IMR-90 (cell line): ENCODE results near the gene AP4B1. TPM values are rescaled to one million over a fixed set of nuclear protein-coding genes. Genes with fewer than 3 reads are reported as not detected.

Source experiments
- ATAC-seq: fragments of 200-7000 bp; cut with Tn5 transposase; 2 replicates; pipeline ENCODE4 v1.9.1; 2020; ENCODE audit warnings: low read depth, mild to moderate bottlenecking, moderate library complexity
- BruUV-seq: library from RNA; stranded (reverse); fragments of 400-500 nt; replicated peaks from 2 replicates; lab custom pipeline; 2021; lab: Mats Ljungman, UMichigan
- CTCF ChIA-PET: fragments of 300-600 bp; formaldehyde crosslinking; extraction: SDS; loops from one replicate; lab custom pipeline; 2021; ENCODE audit warnings: antibody characterized with exemption; lab: Yijun Ruan, JAX
- POLR2A ChIA-PET: fragments of 300-600 bp; sonication (Branson Sonifier 250); formaldehyde crosslinking; loops from one replicate; lab custom pipeline; 2022; ENCODE audit warnings: antibody characterized with exemption; ENCODE audit not compliant: unreplicated experiment; lab: Charles Lee
- DNase-seq: peaks from one replicate; pipeline ENCODE4 v3.0.0; 2013
- H2AFZ ChIP-seq: replicated peaks from 2 replicates; pipeline ENCODE3; 2013; ENCODE audit warnings: low read length, mild to moderate bottlenecking; ENCODE audit not compliant: poor library complexity
- H2AK5ac ChIP-seq: 2 replicates; pipeline ENCODE4 v1.6.1; 2013; ENCODE audit warnings: low read depth, low read length, inconsistent platforms
- H2AK9ac ChIP-seq: replicated peaks from 2 replicates; pipeline ENCODE3; 2013; ENCODE audit warnings: mild to moderate bottlenecking, low read depth, low read length, moderate library complexity; ENCODE audit not compliant: poor library complexity
- H2BK120ac ChIP-seq: 2 replicates; pipeline ENCODE4 v1.6.1; 2013; ENCODE audit warnings: low read depth, low read length, inconsistent platforms
- H2BK15ac ChIP-seq: 3 replicates; pipeline ENCODE4 v1.6.1; 2013; ENCODE audit warnings: low read depth, low read length, inconsistent platforms
- H2BK20ac ChIP-seq: 2 replicates; pipeline ENCODE4 v1.6.1; 2013; ENCODE audit warnings: low read depth, mild to moderate bottlenecking, inconsistent platforms, low read length, moderate library complexity
- H2BK5ac ChIP-seq: 2 replicates; pipeline ENCODE4 v1.6.1; 2013; ENCODE audit warnings: mild to moderate bottlenecking, low read depth, low read length, inconsistent platforms; ENCODE audit not compliant: poor library complexity, severe bottlenecking
- H3K14ac ChIP-seq: replicated peaks from 2 replicates; pipeline ENCODE4 v1.6.1; 2013; ENCODE audit warnings: low read depth, low read length, inconsistent platforms
- H3K18ac ChIP-seq: 2 replicates; pipeline ENCODE4 v1.6.1; 2013; ENCODE audit warnings: low read depth, low read length, control low read depth
- H3K23ac ChIP-seq: 2 replicates; pipeline ENCODE4 v1.6.1; 2013; ENCODE audit warnings: low read depth, low read length, inconsistent platforms
- H3K27ac ChIP-seq: 2 replicates; pipeline ENCODE4 v1.5.1; 2013; ENCODE audit warnings: mild to moderate bottlenecking, control low read depth, low read length; ENCODE audit not compliant: insufficient read depth
- H3K27me3 ChIP-seq: 2 replicates; pipeline ENCODE4 v1.6.1; 2013; ENCODE audit warnings: low read length; ENCODE audit not compliant: control insufficient read depth, insufficient read depth
- H3K36me3 ChIP-seq: 2 replicates; pipeline ENCODE4 v1.6.1; 2013; ENCODE audit warnings: low read length, mixed read lengths; ENCODE audit not compliant: control insufficient read depth, insufficient read depth
- H3K4ac ChIP-seq: 2 replicates; pipeline ENCODE4 v1.6.1; 2013; ENCODE audit warnings: low read depth, low read length, inconsistent platforms
- H3K4me1 ChIP-seq: 2 replicates; pipeline ENCODE4 v1.6.1; 2013; ENCODE audit warnings: low read length, mixed read lengths; ENCODE audit not compliant: control insufficient read depth, insufficient read depth
- H3K4me2 ChIP-seq: 2 replicates; pipeline ENCODE4 v1.6.1; 2013; ENCODE audit warnings: low read depth, mild to moderate bottlenecking, control low read depth, low read length, moderate library complexity
- H3K4me3 ChIP-seq: 2 replicates; pipeline ENCODE4 v1.5.1; 2013; ENCODE audit warnings: low read depth, mild to moderate bottlenecking, control low read depth, low read length, moderate library complexity; ENCODE audit not compliant: insufficient read depth
- H3K56ac ChIP-seq: 2 replicates; pipeline ENCODE4 v1.6.1; 2013; ENCODE audit warnings: low read length, inconsistent platforms; ENCODE audit not compliant: insufficient read depth; ENCODE audit errors: extremely low read depth
- H3K79me1 ChIP-seq, 2 experiments: 2 replicates each; pipeline ENCODE4 v1.6.1; 2013; ENCODE audit warnings: low read length in 2 of 2, inconsistent platforms in 1 of 2, low read depth in 1 of 2
- H3K9ac ChIP-seq: 2 replicates; pipeline ENCODE4 v1.6.1; 2013; ENCODE audit warnings: low read depth, low read length, control low read depth
- H3K9me1 ChIP-seq: 2 replicates; pipeline ENCODE4 v1.6.1; 2013; ENCODE audit warnings: low read length, inconsistent platforms; ENCODE audit not compliant: insufficient read depth
- H3K9me3 ChIP-seq: 2 replicates; pipeline ENCODE4 v1.6.1; 2013; ENCODE audit warnings: low read length; ENCODE audit not compliant: control insufficient read depth, insufficient read depth
- H4K20me1 ChIP-seq: 2 replicates; pipeline ENCODE4 v1.6.1; 2013; ENCODE audit warnings: low read length, inconsistent platforms; ENCODE audit not compliant: insufficient read depth
- H4K5ac ChIP-seq: 2 replicates; pipeline ENCODE4 v1.6.1; 2013; ENCODE audit warnings: mild to moderate bottlenecking, low read depth, low read length, control low read depth
- H4K8ac ChIP-seq, 2 experiments: 2 replicates each; pipeline ENCODE4 v1.6.1; 2013; ENCODE audit warnings: low read depth in 2 of 2, low read length in 2 of 2, control low read depth in 1 of 2, inconsistent platforms in 1 of 2
- H4K91ac ChIP-seq: 2 replicates; pipeline ENCODE4 v1.6.1; 2013; ENCODE audit warnings: low read depth, low read length, inconsistent platforms; ENCODE audit not compliant: insufficient read depth
- BHLHE40 ChIP-seq: fragments of 150-350 bp; IDR thresholded peaks from 2 replicates; pipeline ENCODE4 v1.6.1; 2016; ENCODE audit warnings: mild to moderate bottlenecking, low read depth, low read length
- CEBPB ChIP-seq: IDR thresholded peaks from 2 replicates; pipeline ENCODE4 v1.6.1; 2012; ENCODE audit warnings: low read depth, low read length, improper control_type of control experiment
- CHD1 ChIP-seq: IDR thresholded peaks from 2 replicates; pipeline ENCODE4 v1.6.1; 2012; ENCODE audit warnings: low read depth, low read length, improper control_type of control experiment
- CTCF ChIP-seq: conservative IDR thresholded peaks from 2 replicates; pipeline ENCODE4 v1.5.1; 2012; ENCODE audit warnings: mild to moderate bottlenecking, low read depth, low read length, improper control_type of control experiment
- ELK1 ChIP-seq: fragments of 150-350 bp; IDR thresholded peaks from 2 replicates; pipeline ENCODE4 v1.6.1; 2016; ENCODE audit warnings: low read depth, mild to moderate bottlenecking, low read length, moderate library complexity, borderline replicate concordance
- FOS ChIP-seq: fragments of 150-350 bp; IDR thresholded peaks from 2 replicates; pipeline ENCODE4 v1.6.1; 2016; ENCODE audit warnings: low read depth, low read length
- MAFK ChIP-seq: IDR thresholded peaks from 2 replicates; pipeline ENCODE4 v1.6.1; 2012; ENCODE audit warnings: low read depth, low read length, improper control_type of control experiment
- MAZ ChIP-seq: IDR thresholded peaks from 2 replicates; pipeline ENCODE4 v1.6.1; 2012; ENCODE audit warnings: low read depth, mild to moderate bottlenecking, low read length, improper control_type of control experiment, moderate library complexity, borderline replicate concordance
- MXI1 ChIP-seq: IDR thresholded peaks from 2 replicates; pipeline ENCODE4 v1.6.1; 2012; ENCODE audit warnings: low read depth, mild to moderate bottlenecking, low read length, moderate library complexity, borderline replicate concordance
- NFE2L2 ChIP-seq: fragments of 150-350 bp; IDR thresholded peaks from 2 replicates; pipeline ENCODE4 v1.6.1; 2016; ENCODE audit warnings: low read depth, mild to moderate bottlenecking, low read length
- POLR2A ChIP-seq: IDR thresholded peaks from 2 replicates; pipeline ENCODE4 v1.6.1; 2012; ENCODE audit warnings: mild to moderate bottlenecking, low read depth, low read length
- RAD21 ChIP-seq: IDR thresholded peaks from 2 replicates; pipeline ENCODE4 v1.6.1; 2012; ENCODE audit warnings: low read length, improper control_type of control experiment
- RCOR1 ChIP-seq: IDR thresholded peaks from 2 replicates; pipeline ENCODE4 v1.6.1; 2012; ENCODE audit warnings: mild to moderate bottlenecking, low read length, improper control_type of control experiment; ENCODE audit not compliant: insufficient replicate concordance
- RFX5 ChIP-seq: IDR thresholded peaks from 2 replicates; pipeline ENCODE4 v1.8.0; 2012; ENCODE audit warnings: low read depth, mild to moderate bottlenecking, low read length, moderate library complexity
- SMC3 ChIP-seq: fragments of 150-350 bp; IDR thresholded peaks from 2 replicates; pipeline ENCODE4 v1.6.1; 2016; ENCODE audit warnings: low read depth, mild to moderate bottlenecking, antibody characterized with exemption, low read length, moderate library complexity
- USF2 ChIP-seq: fragments of 150-350 bp; IDR thresholded peaks from 2 replicates; pipeline ENCODE4 v1.6.1; 2017; ENCODE audit warnings: mild to moderate bottlenecking, antibody characterized with exemption, low read length, low read depth
- WGBS, 2 experiments: methylation state at CpG; one replicate each; pipeline versions ENCODE4 v1.1.5 to v1.1.7; 2013; ENCODE audit warnings: missing lambda C conversion rate in 2 of 2; ENCODE audit not compliant: insufficient read length in 1 of 2; ENCODE audit errors: extremely low coverage in 2 of 2; 5-methylcytosine and 5-hydroxymethylcytosine counted together
- dilution Hi-C: fragments of 300-500 bp; cut with HindIII; formaldehyde crosslinking; loops from one replicate; pipeline ENCODE4 v1.14.3; 2018; ENCODE audit warnings: low sequenced_read_pairs; ENCODE audit not compliant: unreplicated experiment
- in situ Hi-C: fragments of 300-500 bp; cut with MboI; formaldehyde crosslinking; loops from 3 replicates; pipeline ENCODE4 v1.14.3; 2019; ENCODE audit warnings: low sequenced_read_pairs, inconsistent platforms, mixed read lengths
- intact Hi-C: fragments of 100-400 bp; cut with micrococcal nuclease; formaldehyde crosslinking; loops from 2 replicates; pipeline ENCODE4 v1.10.0; 2022
- polyA plus RNA-seq, 3 experiments: library from polyadenylated mRNA; depleted of rRNA; stranded (reverse); fragments of >200 nt; gene quantifications; 2 replicates each; pipeline ENCODE4 v1.2.3, GENCODE V29; 2012; ENCODE audit warnings: low replicate concordance in 1 of 3
- total RNA-seq: library from RNA; depleted of rRNA; stranded (reverse); fragments of >200 nt; gene quantifications from 2 replicates; pipeline ENCODE4 v1.2.3, GENCODE V29; 2012

The AP4B1 gene
- total and polyA plus RNA-seq, 2 of the 4 experiments (the other 2 are of a cell fraction), result 15.6 to 18.1 TPM

- Histone ChIP-seq H3K4me1 (no peaks in the 10 kb centered on the region), H3K9me1 (no peaks in the 10 kb centered on the region; the same call in 1 of the 2 replicates), H3K4ac (no peak overlapping the region), H2AK5ac (no peak overlapping the region), H4K20me1 (no peaks in the 10 kb centered on the region), H4K91ac (no peak overlapping the region), H2BK5ac (no peak overlapping the region), H3K27me3 (no peaks in the 10 kb centered on the region), H2AFZ (no peak overlapping the region), H3K18ac (no peak overlapping the region), H3K14ac (no peak overlapping the region), H3K23ac (no peak overlapping the region), H3K9ac (no peak overlapping the region), H3K4me3 (no peak overlapping the region), H2BK120ac (no peak overlapping the region), H3K9me3 (no peaks in the 10 kb centered on the region), H3K56ac (no peak overlapping the region), H2BK20ac (no peak overlapping the region), H4K5ac (no peak overlapping the region), H3K79me1 (no peaks in the 10 kb centered on the region), H2BK15ac (no peak overlapping the region), H3K27ac (no peak overlapping the region), H3K36me3 (no peaks in the 10 kb centered on the region), H4K8ac (no peak overlapping the region), H2AK9ac (no peak overlapping the region), H3K4me2 (no peak overlapping the region)
- ATAC-seq (no peak), DNase-seq (no peak)
- no TSS peak for BruUV-seq
- dilution Hi-C loops, result no loop called here
- 72% methylated on average over 2 of the region's 2 CpGs; no CpG with 5 or more reads in 1 of the 2 experiments for WGBS, 2 experiments
- intact Hi-C loops, result no loop called here
- in situ Hi-C loops, result no loop called here
- ChIA-PET POLR2A (no interaction called here), CTCF (no interaction called here)
- TF ChIP-seq CEBPB (no peak), SMC3 (no peak), NFE2L2 (no peak), ELK1 (no peak), MAZ (no peak), CTCF (no peak), BHLHE40 (no peak), MXI1 (no peak), POLR2A (no peak), FOS (no peak), MAFK (no peak), CHD1 (no peak), RFX5 (no peak), USF2 (no peak), RCOR1 (no peak), RAD21 (no peak)
Measured at GRCh38 chr1:113881661-113882060, 22.9 kb downstream of the AP4B1 start.
